Activated CD8-positive, alpha-beta T cell treated with anti-CD3 and anti-CD28 coated beads for 36 hours (primary cell): Measurements from ENCODE around the gene SRPK2. TPM values are rescaled to one million over a fixed set of nuclear protein-coding genes. Genes with fewer than 3 reads are reported as not detected.
"Not testable (repeated sequence)": the region's sequence is repeated elsewhere in the genome, so short reads cannot be mapped to it uniquely, and the experiment has no call there.

Source experiments
- ATAC-seq: fragments of 200-7000 bp; cut with Tn5 transposase; one replicate; pipeline ENCODE4 v1.10.0; 2021; ENCODE audit warnings: mild to moderate bottlenecking, moderate library complexity
- CTCF ChIA-PET: fragments of 350-600 bp; sonication (Branson Sonifier 250); formaldehyde crosslinking; loops from one replicate; lab custom pipeline; 2021; ENCODE audit warnings: antibody characterized with exemption; lab: Charles Lee
- POLR2A ChIA-PET: fragments of 350-600 bp; sonication (Branson Sonifier 250); formaldehyde crosslinking; loops from one replicate; lab custom pipeline; 2021; ENCODE audit warnings: antibody characterized with exemption; lab: Charles Lee
- DNase-seq: peaks from one replicate; pipeline ENCODE4 v3.0.0-alpha.2; 2020
- H3K27ac Mint-ChIP-seq: one replicate; pipeline ENCODE4 v1.8.0; 2021; ENCODE audit warnings: mild to moderate bottlenecking, mixed read lengths
- H3K27me3 Mint-ChIP-seq: one replicate; pipeline ENCODE4 v1.8.0; 2021; ENCODE audit warnings: mixed read lengths
- H3K36me3 Mint-ChIP-seq: one replicate; pipeline ENCODE4 v1.8.0; 2021; ENCODE audit warnings: low read depth, mixed read lengths
- H3K4me1 Mint-ChIP-seq: one replicate; pipeline ENCODE4 v1.8.0; 2021; ENCODE audit warnings: low read depth, mixed read lengths
- H3K4me3 Mint-ChIP-seq: one replicate; pipeline ENCODE4 v1.8.0; 2021; ENCODE audit warnings: mild to moderate bottlenecking, moderate library complexity, mixed read lengths
- H3K9me3 Mint-ChIP-seq: one replicate; pipeline ENCODE4 v1.8.0; 2021; ENCODE audit warnings: mixed read lengths
- CTCF ChIP-seq: fragments of 200-600 bp; IDR thresholded peaks from one replicate; pipeline ENCODE4 v1.8.0; 2022; ENCODE audit warnings: antibody characterized with exemption, mild to moderate bottlenecking
- intact Hi-C: fragments of 100-400 bp; cut with micrococcal nuclease; formaldehyde crosslinking; loops from one replicate; pipeline ENCODE4 v1.10.0; 2022
- total RNA-seq, 2 experiments: library from RNA; stranded (reverse); gene quantifications; one replicate each; pipeline ENCODE4 v1.2.3, GENCODE V29; 2021

SRPK2 gene
- total RNA-seq, 2 experiments from 2014 or later, result 32.9 to 33.5 TPM

DNA sequence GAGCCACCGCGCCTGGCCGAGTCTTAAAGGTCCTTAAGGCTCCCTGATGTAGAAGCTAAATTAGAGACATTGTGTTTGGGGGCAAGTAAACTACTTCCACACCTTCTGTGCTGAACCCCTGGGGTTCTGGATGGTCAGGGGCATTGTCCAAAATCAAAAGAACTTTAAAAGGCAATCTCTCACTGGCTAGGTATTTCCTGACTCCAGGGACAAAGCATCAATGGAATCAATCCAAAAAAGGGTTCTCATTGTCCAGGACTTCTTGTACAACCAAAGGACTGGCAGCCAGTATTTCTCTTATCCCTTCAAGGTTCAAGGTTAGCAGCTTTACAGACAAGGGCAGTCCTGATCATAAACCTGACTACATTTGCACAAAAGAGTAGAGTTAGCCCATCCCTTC, 24.0 kb downstream of the SRPK2 start:
- intact Hi-C loops, result no loop called here
- no peak for ATAC-seq
- no peak overlapping the region for H3K4me3 Mint-ChIP-seq
- no peaks in the 10 kb centered on the region for H3K27me3 Mint-ChIP-seq
- H3K4me1 Mint-ChIP-seq, result peaks cover 11% of the 10 kb centered on the region
- no peak for TF ChIP-seq CTCF
- CTCF ChIA-PET, result no interaction called here
- peaks cover 7% of the 10 kb centered on the region for H3K9me3 Mint-ChIP-seq
- POLR2A ChIA-PET, result interaction anchor here (0.7 to 0.8 kb wide), 2 partner anchors 48 to 421 kb away, joined by 3 to 4 read pairs; no protein-coding TSS in a partner anchor
- H3K27ac Mint-ChIP-seq, result no peak overlapping the region
- peaks cover 31% of the 10 kb centered on the region for H3K36me3 Mint-ChIP-seq
- no peak for DNase-seq

- POLR2A ChIA-PET, H3K4me3 Mint-ChIP-seq, CTCF ChIA-PET, DNase-seq, H3K27ac Mint-ChIP-seq, H3K27me3 Mint-ChIP-seq, ATAC-seq, H3K9me3 Mint-ChIP-seq, intact Hi-C loops: not testable (repeated sequence)
- Mint-ChIP-seq H3K36me3 (peaks cover 31% of the 10 kb centered on the region), H3K4me1 (peaks cover 15% of the 10 kb centered on the region)
These were observed 25.1 kb downstream of the SRPK2 start for GRCh38 chr7:105363657-105364056.

- Mint-ChIP-seq H3K36me3 (peaks cover 31% of the 10 kb centered on the region), H3K4me1 (peaks cover 15% of the 10 kb centered on the region)
- DNase-seq, H3K27me3 Mint-ChIP-seq, intact Hi-C loops, H3K27ac Mint-ChIP-seq, H3K9me3 Mint-ChIP-seq, CTCF ChIA-PET, ATAC-seq, H3K4me3 Mint-ChIP-seq, POLR2A ChIA-PET: not testable (repeated sequence)
These were observed 26.0 kb downstream of the SRPK2 start for GRCh38 chr7:105362685-105363084.

DNA sequence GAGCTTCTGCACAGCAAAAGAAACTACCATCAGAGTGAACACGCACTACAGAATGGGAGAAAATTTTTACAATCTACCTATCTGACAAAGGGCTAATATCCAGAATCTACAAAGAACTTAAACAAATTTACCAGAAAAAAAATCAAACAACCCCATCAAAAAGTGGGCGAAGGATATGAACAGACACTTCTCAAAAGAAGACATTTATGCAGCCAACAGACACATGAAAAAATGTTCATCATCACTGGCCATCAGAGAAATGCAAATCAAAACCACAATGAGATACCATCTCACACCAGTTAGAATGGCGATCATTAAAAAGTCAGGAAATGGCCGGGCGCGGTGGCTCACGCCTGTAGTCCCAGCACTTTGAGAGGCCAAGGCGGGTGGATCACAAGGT, 26.7 kb downstream of the SRPK2 start:
- H3K27ac Mint-ChIP-seq, POLR2A ChIA-PET, H3K9me3 Mint-ChIP-seq, DNase-seq, H3K27me3 Mint-ChIP-seq, ATAC-seq, H3K4me3 Mint-ChIP-seq, intact Hi-C loops, CTCF ChIA-PET: not testable (repeated sequence)
- H3K36me3 Mint-ChIP-seq, result peaks cover 31% of the 10 kb centered on the region
- peaks cover 15% of the 10 kb centered on the region for H3K4me1 Mint-ChIP-seq

GRCh38 chr7:105360149-105360548, 28.6 kb downstream of the SRPK2 start:
- H3K27ac Mint-ChIP-seq, CTCF ChIA-PET, H3K27me3 Mint-ChIP-seq, ATAC-seq, intact Hi-C loops, H3K9me3 Mint-ChIP-seq, H3K4me3 Mint-ChIP-seq, DNase-seq: not testable (repeated sequence)
- POLR2A ChIA-PET, result interaction anchor here (1.4 kb wide), 1 partner anchor 169 kb away, joined by 3 read pairs; no protein-coding TSS in a partner anchor
- Mint-ChIP-seq H3K36me3 (peaks cover 30% of the 10 kb centered on the region), H3K4me1 (peaks cover 20% of the 10 kb centered on the region)

- no peak for ATAC-seq
- no peaks in the 10 kb centered on the region for H3K36me3 Mint-ChIP-seq
- TF ChIP-seq CTCF, result no peak
- ChIA-PET CTCF (interaction anchor here (1.8 kb wide), 1 partner anchor 10 kb away, joined by 6 read pairs; no protein-coding TSS in a partner anchor), POLR2A (interaction anchor here (0.6 kb wide), 2 partner anchors 22 to 132 kb away, joined by 3 to 4 read pairs; no protein-coding TSS in a partner anchor)
- H3K27me3 Mint-ChIP-seq, result no peaks in the 10 kb centered on the region
- DNase-seq, result no peak
- H3K4me1 Mint-ChIP-seq, result peaks cover 59% of the 10 kb centered on the region
- intact Hi-C loops, result no loop called here
- H3K4me3 Mint-ChIP-seq, result no peak overlapping the region
- H3K27ac Mint-ChIP-seq, result peak overlapping the region; percentile 30
- H3K9me3 Mint-ChIP-seq, result peaks cover 3% of the 10 kb centered on the region
These were observed 33.0 kb downstream of the SRPK2 start for GRCh38 chr7:105355701-105356100.

- Mint-ChIP-seq H3K36me3 (no peaks in the 10 kb centered on the region), H3K27me3 (no peaks in the 10 kb centered on the region), H3K27ac (peak overlapping the region; percentile 32), H3K9me3 (no peaks in the 10 kb centered on the region), H3K4me3 (no peak overlapping the region), H3K4me1 (peaks cover 59% of the 10 kb centered on the region)
- peak; percentile 32 for DNase-seq
- TF ChIP-seq CTCF, result no peak
- CTCF ChIA-PET, result no interaction called here
- ATAC-seq, result no peak
- intact Hi-C loops, result loop anchor here (5.0 kb wide), 1 partner anchor 57 kb away; no protein-coding TSS in a partner anchor
- POLR2A ChIA-PET, result no interaction called here
These were observed 34.3 kb downstream of the SRPK2 start for GRCh38 chr7:105354383-105354782.
